Fibroblast of lung (primary cell): ENCODE results near the gene GRP.

Experiments
- CTCF ChIP-seq, 2 donors: IDR thresholded peaks in 1 of 2; conservative IDR thresholded peaks in 1 of 2; 1 replicate in 1 of 2; 2 replicates in 1 of 2; pipeline ENCODE4 v1.5.1; 2011 to 2012; ENCODE audit warnings: low read length in 2 of 2, control low read depth in 1 of 2, inconsistent platforms in 1 of 2, low read depth in 1 of 2, mild to moderate bottlenecking in 1 of 2
- EZH2 ChIP-seq: IDR thresholded peaks from 2 replicates; pipeline ENCODE4 v1.5.1; 2012; ENCODE audit warnings: low read length, control low read depth, mild to moderate bottlenecking; ENCODE audit errors: missing control alignments

DNA sequence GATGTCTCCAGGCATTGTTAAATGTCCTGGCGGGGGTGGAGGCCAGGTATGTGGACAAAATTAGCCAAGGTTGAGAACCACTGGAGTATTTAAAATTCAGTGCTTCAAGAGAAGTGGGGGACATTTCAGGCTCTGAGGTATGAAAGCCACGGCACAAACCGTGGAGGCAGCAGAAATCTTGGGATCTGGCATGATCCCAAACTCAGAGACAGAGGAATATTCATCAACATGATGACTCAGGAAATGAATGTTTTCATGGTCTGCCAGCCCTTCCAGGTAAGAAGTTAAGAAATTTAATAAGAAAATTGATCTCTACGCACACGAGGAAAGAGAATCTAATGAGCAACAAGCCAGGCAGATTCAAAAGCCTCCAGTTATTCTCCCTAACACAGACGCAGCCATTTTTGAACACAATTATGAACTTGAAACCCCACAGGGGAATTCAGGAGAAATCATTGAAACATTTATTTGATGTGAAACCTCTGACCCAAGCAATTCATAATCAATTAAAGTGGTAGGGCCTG, 11.3 kb upstream of the GRP start:
- TF ChIP-seq CTCF (conservative IDR thresholded peaks at IDR 0.05 in 1 of 2, IDR thresholded peaks at IDR 0.05 in 1 of 2; ENCODE audit: low read depth in 1 of 2, low read length in 2 of 2) (no peak), EZH2 (no peak)
